Adrenal gland (tissue), 5 donors: ENCODE data around the gene NCOA5.

Source experiments
- CTCF ChIP-seq, 6 experiments: fragments of 450-650 bp in 4 of 6; fragments of 200-600 bp in 2 of 6; sonication (generic) in 1 of 6; IDR thresholded peaks; 1 replicate in 5 of 6; 2 replicates in 1 of 6; pipeline versions ENCODE4 v1.5.1 to v1.8.0; 2016 to 2021; ENCODE audit warnings: antibody characterized with exemption in 6 of 6, mild to moderate bottlenecking in 2 of 6, moderate library complexity in 1 of 6
- POLR2A ChIP-seq, 2 donors: fragments of 450-650 bp; IDR thresholded peaks; one replicate each; pipeline ENCODE4 v1.6.1; 2017; ENCODE audit warnings: antibody characterized with exemption in 2 of 2, mild to moderate bottlenecking in 2 of 2, moderate library complexity in 1 of 2
- donor health status: DM: no; HTN: no; CAD: no.

- TF ChIP-seq CTCF (IDR thresholded peaks at IDR 0.05) (no peak), POLR2A (IDR thresholded peaks at IDR 0.05) (no peak)
Measured at GRCh38 chr20:46063151-46063550, 26.6 kb downstream of the NCOA5 start.
